ENCODE data around the gene VPS35. TPM values are rescaled to one million over a fixed set of nuclear protein-coding genes. Genes with fewer than 3 reads are reported as not detected.

The VPS35 gene
- total and polyA plus RNA-seq, 2 of the 13 experiments (the other 11 are each of a cell fraction or from before 2014, with no cell fraction given) = 30.7 to 136 TPM

- H3K4me1 ChIP-seq (ENCODE audit: insufficient read depth, low read length) = peaks cover 28% of the 10 kb centered on the region
- H3K79me2 ChIP-seq (ENCODE audit: insufficient read depth, low read length) = peaks cover 12% of the 10 kb centered on the region
- in situ Hi-C loops (cut with HindIII; ENCODE audit: extremely low pct_ligation_motif_present, low pct_unique_long_range_greater_than_20kb) (no loop called here), intact Hi-C loops (cut with micrococcal nuclease; ENCODE audit: unreplicated experiment) (loop anchor here (10.0 kb wide), 1 partner anchor 219 kb away; no protein-coding TSS in a partner anchor)
- H3K9ac ChIP-seq (ENCODE audit: insufficient read depth, low read depth, low read length) = no peak overlapping the region
- ATAC-seq (no peak), FAIRE-seq (no peak), DNase-seq (ENCODE audit: low spot score) (no peak)
- no peak overlapping the region for H2AFZ ChIP-seq (ENCODE audit: low read length)
- H3K9me3 ChIP-seq (ENCODE audit: low read length) = no peaks in the 10 kb centered on the region
- no peak for TF ChIP-seq ZNF709 (CRISPR knock-in tag; IDR thresholded peaks at IDR 0.05)
- TF ChIP-seq TAF1 (CRISPR knock-in tag; IDR thresholded peaks at IDR 0.05) = no peak
- no peak for TF ChIP-seq IKZF4 (CRISPR knock-in tag; IDR thresholded peaks at IDR 0.05; ENCODE audit: borderline replicate concordance, low read depth, not compliant biosample characterization)
- TF ChIP-seq HNF4A (CRISPR knock-in tag; IDR thresholded peaks at IDR 0.05) = no peak
- TF ChIP-seq ZUFSP (CRISPR knock-in tag; IDR thresholded peaks at IDR 0.05; ENCODE audit: borderline replicate concordance) = no peak
- no peak for TF ChIP-seq HDAC2 (CRISPR knock-in tag; IDR thresholded peaks at IDR 0.05)
- no TSS peak for BruUV-seq (replicated peaks)
- H3K4me2 ChIP-seq (ENCODE audit: low read depth, low read length) = no peak overlapping the region
- no peaks in the 10 kb centered on the region for H4K20me1 ChIP-seq (ENCODE audit: insufficient read depth, low read length)
- peaks cover 10 to 40% of the 10 kb centered on the region in 2 experiments for H3K36me3 ChIP-seq (replicated peaks in 1 of 2; ENCODE audit: control insufficient read depth in 1 of 2, insufficient read depth in 2 of 2, low read length in 2 of 2)
- no peak overlapping the region for H3K27ac ChIP-seq (ENCODE audit: extremely low read length, insufficient read depth, low read length)
- 95% methylated on average over 5 of the region's 5 CpGs for WGBS (ENCODE audit: low lambda C conversion rate)
- no peak overlapping the region for H3K4me3 ChIP-seq (replicated peaks in 1 of 3; ENCODE audit: insufficient read depth in 1 of 3, low read depth in 2 of 3, low read length in 3 of 3)
- ChIA-PET CTCF (ENCODE audit: low intra/inter-chr PET ratio, low total read pairs) (no interaction called here), POLR2A (no interaction called here)
- no peaks in the 10 kb centered on the region; a peak in 1 of 5 replicates for H3K27me3 ChIP-seq (ENCODE audit: control insufficient read depth in 1 of 2, insufficient read depth in 2 of 2, low read length in 2 of 2)
Observed at GRCh38 chr16:46695937-46696336, 7.0 kb upstream of the VPS35 start.

GRCh38 chr16:46693598-46693997 lies 4.6 kb upstream of the VPS35 start:
- H3K9ac ChIP-seq (ENCODE audit: insufficient read depth, low read depth, low read length) = no peak overlapping the region
- H3K36me3 ChIP-seq (replicated peaks in 1 of 2; ENCODE audit: control insufficient read depth in 1 of 2, insufficient read depth in 2 of 2, low read length in 2 of 2) = peaks cover 10 to 40% of the 10 kb centered on the region in 2 experiments
- no TSS peak for BruUV-seq (replicated peaks)
- H3K27ac ChIP-seq (ENCODE audit: extremely low read length, insufficient read depth, low read length) = peak overlapping the region; percentile 73
- 88% methylated on average over 2 of the region's 2 CpGs for WGBS (ENCODE audit: low lambda C conversion rate)
- DNase-seq (ENCODE audit: low spot score) (no peak), ATAC-seq (no peak), FAIRE-seq (no peak)
- TF ChIP-seq RBAK (CRISPR knock-in tag; IDR thresholded peaks at IDR 0.05) = no peak
- no peak for TF ChIP-seq NKX3-1 (CRISPR knock-in tag; IDR thresholded peaks at IDR 0.05)
- TF ChIP-seq TBX2 (CRISPR knock-in tag; IDR thresholded peaks at IDR 0.05; ENCODE audit: borderline replicate concordance) = no peak
- TF ChIP-seq ZBTB7B (CRISPR knock-in tag; IDR thresholded peaks at IDR 0.05) = no peak
- TF ChIP-seq GMEB1 (CRISPR knock-in tag; IDR thresholded peaks at IDR 0.05; ENCODE audit: borderline replicate concordance) = no peak
- no peak for TF ChIP-seq NCOA2 (CRISPR knock-in tag; IDR thresholded peaks at IDR 0.05)
- no peak for TF ChIP-seq ZNF335 (CRISPR knock-in tag; IDR thresholded peaks at IDR 0.05)
- no peak for TF ChIP-seq ZNF264 (CRISPR knock-in tag; IDR thresholded peaks at IDR 0.05)
- TF ChIP-seq ZBTB33 (CRISPR knock-in tag; IDR thresholded peaks at IDR 0.05) = no peak
- no peak overlapping the region for H3K4me3 ChIP-seq (replicated peaks in 1 of 3; ENCODE audit: insufficient read depth in 1 of 3, low read depth in 2 of 3, low read length in 3 of 3)
- peaks cover under 1% of the 10 kb centered on the region for H4K20me1 ChIP-seq (ENCODE audit: insufficient read depth, low read length)
- intact Hi-C loops (cut with micrococcal nuclease; ENCODE audit: unreplicated experiment) (loop anchor here (10.0 kb wide), 1 partner anchor 221 kb away; no protein-coding TSS in a partner anchor), in situ Hi-C loops (cut with HindIII; ENCODE audit: extremely low pct_ligation_motif_present, low pct_unique_long_range_greater_than_20kb) (no loop called here)
- no peak overlapping the region for H2AFZ ChIP-seq (ENCODE audit: low read length)
- peak overlapping the region; percentile 13; the same call in 1 of the 2 replicates for H3K4me2 ChIP-seq (ENCODE audit: low read depth, low read length)
- H3K79me2 ChIP-seq (ENCODE audit: insufficient read depth, low read length) = peaks cover 24% of the 10 kb centered on the region
- no peaks in the 10 kb centered on the region for H3K9me3 ChIP-seq (ENCODE audit: low read length)
- no peaks in the 10 kb centered on the region; a peak in 1 of 5 replicates for H3K27me3 ChIP-seq (ENCODE audit: control insufficient read depth in 1 of 2, insufficient read depth in 2 of 2, low read length in 2 of 2)
- peaks cover 29% of the 10 kb centered on the region for H3K4me1 ChIP-seq (ENCODE audit: insufficient read depth, low read length)
- POLR2A ChIA-PET = interaction anchor here (0.7 kb wide), 1 partner anchor 12 kb away, joined by 3 read pairs; no protein-coding TSS in a partner anchor
- CTCF ChIA-PET (ENCODE audit: low intra/inter-chr PET ratio, low total read pairs) = no interaction called here
